HCEC 1CT (cell line): Measurements from ENCODE around the gene PPP1R9A.

Experiments used
- DNase-seq: peaks from one replicate; pipeline ENCODE4 v3.0.0-alpha.2; 2017

PPP1R9A gene

DNA sequence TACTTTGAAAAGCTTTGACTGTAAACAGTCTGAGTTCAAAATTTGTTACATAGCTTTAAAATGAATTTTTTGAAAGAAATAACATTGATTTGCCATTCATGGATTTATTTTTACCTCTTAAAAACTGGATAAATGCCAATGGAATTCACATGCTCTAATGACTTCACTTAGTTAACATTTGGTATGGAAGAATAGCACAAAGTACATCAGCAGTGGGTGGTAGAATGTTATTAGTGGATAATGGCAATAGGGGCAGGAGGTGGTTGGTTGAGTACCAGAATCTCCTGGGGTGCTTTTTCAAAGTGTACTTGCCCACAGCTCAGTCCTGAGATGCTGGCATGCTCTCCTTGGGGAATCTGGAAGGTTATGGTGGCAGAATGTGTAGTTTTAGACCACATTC lies 4.7 kb downstream of the PPP1R9A start:
- no peak for DNase-seq

DNA sequence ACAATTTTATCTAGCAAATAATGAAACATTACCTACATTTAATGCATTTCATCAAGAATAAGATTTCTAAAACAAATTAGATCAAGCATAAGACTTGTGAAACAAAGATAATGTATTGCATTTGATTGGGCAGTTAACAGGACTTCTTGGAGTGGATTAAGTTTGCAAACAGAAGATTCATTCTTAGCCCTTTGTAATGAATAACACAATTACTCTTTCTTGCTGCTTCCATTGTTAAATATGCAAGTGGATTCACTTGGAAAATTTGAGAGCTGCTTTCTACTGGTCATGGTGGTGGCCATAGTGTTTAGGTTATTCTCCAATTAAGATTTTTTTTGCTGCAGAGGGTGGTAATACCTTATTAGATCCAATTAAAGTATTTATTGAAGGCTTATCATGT lies 6.0 kb downstream of the PPP1R9A start:
- no peak for DNase-seq

DNA sequence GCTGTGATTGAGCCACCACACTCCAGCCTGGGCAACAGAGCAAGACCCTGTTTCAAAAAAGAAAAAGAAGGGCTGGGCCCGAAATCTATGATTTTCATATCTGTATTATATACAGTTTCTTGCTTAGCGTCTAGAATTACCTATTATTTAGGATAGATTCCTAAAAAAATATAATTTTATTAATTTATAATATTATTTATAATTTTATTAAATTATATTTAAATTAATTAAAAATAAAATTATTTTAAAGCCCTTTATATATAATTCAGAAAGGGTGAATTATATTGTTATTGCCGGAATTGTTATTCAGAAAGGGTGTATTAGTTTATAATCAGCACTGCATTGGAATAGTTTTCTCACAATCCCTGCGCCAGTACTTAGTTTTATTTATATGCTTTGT lies 14.5 kb downstream of the PPP1R9A start:
- DNase-seq = no peak

DNA sequence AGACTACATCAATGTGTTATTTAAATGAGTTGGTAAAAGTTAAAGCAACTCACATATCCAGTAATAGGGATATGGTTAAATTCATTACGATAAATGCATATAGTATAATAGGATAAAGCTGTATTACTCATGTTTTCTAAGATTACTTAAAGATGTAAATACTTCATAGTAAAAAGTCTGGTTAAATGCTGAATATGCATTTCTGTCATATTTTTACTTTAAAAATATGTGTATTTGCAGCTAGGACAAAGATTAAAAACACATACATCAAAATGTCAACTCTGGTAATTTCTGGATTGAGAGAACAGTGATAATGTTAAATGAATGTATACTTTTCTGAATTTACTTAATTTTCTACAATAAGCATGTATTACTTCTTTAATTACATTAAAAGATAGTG lies 15.1 kb downstream of the PPP1R9A start:
- no peak for DNase-seq

DNA sequence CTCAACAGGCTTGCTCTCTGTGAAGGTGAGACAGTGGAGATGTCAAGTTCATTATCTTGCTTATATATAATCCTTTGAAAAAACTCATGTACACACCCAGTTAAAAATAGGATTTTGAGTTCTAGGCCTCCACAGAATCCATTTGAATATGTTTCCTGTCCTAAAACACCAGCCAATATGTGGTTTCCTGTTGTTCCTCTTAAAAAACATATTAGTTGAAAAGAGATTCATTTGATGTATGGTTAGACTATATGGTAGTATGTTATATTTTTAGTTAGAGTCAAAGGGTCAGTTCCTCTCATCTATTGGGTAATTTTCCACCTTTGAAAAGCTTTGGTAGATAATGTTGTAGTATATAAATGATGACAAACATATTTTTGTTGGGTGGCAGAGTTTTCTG lies 16.0 kb downstream of the PPP1R9A start:
- no peak for DNase-seq

DNA sequence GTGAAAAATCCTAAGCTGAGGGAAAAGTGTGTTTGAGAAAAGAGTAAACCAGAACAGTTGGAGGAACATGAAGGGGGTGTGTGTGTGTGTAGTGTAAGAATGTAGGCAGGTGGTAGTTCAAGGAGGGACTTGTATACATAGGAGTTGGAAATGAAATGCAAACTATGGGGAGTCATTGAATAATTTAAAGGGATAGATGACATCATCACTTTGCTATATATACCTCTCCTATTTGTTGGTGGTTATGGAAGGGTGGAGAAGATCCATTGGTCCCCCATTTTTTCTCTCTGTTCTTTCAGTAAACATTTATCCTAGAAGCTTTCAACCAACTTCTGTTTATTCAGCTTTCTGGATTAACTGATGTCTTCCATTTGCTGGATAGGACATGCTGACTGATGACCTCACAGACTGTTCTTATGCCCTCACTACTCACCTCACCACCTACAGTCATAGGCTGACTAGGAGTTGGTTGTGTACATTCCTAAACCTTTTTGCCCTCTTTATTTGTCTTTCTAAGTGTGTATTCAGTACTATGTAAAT lies 20.8 kb downstream of the PPP1R9A start:
- DNase-seq = no peak

DNA sequence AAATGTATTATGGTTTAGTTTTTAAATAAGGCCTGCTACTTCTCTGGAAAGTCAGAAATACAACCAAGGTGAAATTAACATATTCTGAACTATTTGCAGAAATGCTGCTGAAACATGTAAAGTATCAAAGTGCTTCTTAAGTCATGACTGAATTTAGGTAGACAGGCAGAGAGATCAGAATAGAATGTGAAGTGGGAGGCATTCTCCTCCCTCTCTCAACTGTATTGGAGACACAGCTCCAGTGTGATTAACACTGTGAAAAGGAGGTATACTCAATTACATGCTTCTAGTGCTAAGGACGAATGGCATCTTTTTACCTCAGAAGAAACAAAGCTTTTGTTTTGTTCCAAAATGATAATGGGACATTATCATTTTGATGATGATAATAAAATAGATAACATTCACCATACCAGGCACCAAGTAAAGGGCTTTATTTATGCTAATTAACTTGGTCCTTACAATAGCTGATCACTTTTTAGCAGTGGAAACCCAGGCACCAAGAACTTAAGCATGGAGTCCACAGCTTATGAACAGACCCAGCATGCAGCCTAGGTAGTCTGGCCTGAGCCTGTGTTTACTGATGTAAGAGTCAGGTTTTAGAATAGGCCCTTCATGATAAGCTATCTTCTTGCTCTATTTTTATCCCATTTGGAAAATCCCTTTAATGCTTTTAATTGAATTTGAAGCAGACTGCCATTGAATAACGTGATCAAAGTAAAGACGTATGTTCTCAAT lies 26.0 kb downstream of the PPP1R9A start:
- DNase-seq = no peak

DNA sequence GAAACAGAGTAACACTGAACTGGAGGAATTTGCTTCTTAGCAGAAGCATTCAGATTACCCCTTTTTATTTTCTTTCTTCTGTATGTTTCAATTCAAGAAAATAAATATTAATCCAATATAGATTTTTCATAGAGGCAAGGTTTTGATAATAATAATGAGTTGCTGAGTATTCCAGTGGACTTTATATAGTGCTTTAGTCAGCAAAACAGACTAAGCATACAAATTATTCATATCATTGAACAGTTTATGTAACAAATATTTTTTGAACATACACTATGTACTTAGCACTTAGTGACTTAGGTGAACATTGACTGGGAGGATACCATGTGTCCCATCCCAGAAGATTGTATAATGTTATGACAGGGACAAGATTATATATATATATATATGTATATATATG lies 32.0 kb downstream of the PPP1R9A start:
- no peak for DNase-seq

DNA sequence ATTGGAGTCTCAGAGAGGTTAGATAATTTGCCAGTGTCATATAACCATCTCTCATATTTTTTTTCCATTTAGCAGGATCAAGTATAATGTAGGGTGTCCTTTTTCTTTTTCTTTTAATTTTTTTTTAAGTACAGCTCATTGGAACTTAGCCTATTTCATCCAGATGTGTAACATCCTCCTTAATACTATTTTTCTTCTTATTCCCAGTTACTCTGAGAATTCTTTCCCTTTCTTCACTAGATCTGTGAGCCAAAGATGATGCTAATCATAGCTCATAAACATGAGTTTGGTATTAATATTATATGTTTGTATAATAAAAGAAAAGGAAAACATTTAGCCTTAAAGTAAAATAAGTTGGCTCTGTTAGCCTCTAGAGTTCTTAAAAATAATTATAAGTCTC lies 32.8 kb downstream of the PPP1R9A start:
- no peak for DNase-seq

DNA sequence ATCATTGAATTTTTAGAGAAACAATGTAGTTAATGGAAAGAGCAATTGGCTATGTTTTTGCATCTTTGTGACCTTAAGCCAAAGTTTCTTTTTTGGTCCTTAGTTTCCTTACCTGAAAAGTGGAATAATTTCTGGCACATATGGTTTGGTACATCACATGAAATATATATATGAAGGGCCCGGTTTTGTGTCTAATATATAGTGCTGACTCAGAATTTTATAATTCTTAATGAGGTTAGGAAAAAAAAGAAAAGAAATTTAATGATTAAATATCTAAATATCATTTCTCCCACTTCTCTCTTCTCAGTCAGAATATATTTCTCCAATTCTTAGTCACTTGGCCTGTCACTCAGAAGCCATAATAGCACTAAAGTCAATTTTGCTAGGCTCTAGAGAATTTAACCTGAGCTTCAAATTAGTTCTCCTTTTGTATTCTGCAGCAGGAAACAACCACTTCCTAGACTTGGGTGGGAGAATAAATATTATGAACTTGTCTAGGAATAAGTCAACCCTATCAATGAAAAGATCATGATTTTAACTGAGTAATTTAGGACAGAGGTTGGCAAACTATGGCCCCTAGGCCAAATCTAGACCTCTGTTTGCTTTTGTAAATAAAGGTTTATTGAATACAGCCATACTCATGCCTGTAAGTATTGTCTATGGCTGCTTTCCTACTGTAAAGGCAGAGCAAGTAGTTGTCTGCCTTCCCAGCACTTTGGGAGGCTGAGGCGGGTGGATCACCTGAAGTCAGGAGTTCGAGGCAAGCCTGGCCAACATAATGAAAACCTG lies 34.6 kb downstream of the PPP1R9A start:
- DNase-seq = no peak

DNA sequence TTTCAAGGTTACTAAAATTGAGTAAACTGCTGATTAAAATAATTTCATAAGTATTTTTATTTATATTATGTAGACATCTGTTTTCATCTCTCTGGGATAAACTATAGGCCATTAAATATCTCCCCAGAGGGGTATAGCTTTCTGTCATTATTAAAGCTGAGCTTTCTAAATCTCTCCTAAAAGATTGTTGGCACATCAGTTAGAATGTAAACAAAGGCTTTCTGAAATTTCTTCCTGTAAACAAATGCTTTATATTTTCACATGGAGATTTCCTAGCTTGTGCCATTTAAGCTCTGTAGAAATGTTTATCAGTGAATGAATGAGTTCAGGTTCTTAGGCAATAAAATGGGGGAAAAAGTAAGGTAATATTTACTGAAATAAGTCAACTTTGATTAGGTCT lies 35.7 kb downstream of the PPP1R9A start:
- DNase-seq = no peak

DNA sequence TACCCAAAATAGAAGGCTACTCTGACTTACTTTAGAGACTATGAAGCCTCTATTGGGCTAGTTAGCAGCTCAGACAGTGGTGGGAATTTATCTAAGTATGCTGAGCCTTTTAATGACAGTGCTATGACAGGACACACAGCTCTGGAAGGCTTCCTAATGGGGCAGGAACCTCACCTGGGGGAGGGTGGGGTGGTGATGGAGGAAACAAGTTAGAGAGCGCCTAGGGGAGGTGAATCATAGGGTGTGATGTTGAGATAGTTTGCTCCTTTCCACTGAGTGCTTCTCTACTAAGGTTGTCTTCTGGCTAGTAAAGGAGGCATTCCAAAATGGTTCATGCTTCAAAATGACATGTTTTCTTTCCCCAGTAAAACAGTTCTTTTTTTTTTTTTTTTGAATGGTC lies 42.1 kb downstream of the PPP1R9A start:
- DNase-seq = no peak

DNA sequence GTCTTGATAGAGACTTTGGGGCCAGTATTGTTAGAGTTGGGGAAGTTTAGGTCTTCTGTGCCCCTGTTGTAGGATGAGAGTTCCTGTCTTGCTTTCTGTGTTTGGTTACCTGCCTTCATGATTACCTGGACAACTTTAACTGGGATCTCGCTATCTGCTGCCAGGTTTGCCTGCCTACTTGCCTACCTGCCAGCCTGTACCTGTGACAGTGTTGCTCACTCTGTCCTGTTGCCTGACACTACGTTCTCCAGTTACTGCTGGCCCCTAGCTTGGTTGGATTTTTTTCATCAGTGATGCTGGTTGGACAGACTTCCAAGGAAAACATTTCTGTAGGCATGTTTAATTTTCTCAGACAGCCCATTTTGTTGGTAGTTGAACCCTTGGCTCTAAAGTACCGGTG lies 48.4 kb downstream of the PPP1R9A start:
- DNase-seq = no peak

DNA sequence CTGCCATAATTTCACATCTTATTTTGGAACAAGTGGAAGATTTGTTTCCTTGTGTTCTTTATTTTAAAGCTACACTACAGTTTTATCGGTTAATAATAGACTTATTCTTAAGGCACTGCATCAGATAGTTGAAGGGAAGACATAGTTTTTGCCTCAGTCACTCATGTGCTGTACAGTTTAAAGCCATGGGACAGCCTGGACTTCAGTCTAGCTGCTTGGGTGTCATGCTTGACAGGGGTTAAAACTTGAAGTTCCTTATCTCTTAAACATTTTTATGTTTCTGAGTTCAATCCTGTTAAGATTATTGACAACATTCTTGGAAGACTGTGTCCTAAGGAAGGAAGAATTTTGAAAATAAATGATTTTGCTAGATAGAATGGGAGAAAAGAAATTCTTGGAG lies 49.7 kb downstream of the PPP1R9A start:
- no peak for DNase-seq

DNA sequence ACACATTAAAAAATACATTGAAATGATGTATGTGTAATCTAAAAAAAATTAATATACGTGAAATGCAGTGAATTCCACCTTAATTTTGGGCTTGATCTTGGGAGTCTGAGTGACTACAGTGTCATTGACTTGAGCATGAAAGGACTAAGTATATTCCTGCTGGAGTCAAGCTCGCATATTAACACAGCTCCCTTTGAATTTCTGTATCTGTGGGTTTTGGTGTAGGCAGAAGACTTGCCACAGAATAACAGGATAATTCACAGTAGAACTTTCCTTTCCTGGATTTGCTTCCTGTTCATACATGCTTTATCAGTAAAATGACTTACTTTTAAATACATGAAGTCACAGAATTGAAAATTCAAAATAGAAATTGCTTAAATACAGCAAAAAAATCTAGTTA lies 55.3 kb downstream of the PPP1R9A start:
- no peak for DNase-seq

DNA sequence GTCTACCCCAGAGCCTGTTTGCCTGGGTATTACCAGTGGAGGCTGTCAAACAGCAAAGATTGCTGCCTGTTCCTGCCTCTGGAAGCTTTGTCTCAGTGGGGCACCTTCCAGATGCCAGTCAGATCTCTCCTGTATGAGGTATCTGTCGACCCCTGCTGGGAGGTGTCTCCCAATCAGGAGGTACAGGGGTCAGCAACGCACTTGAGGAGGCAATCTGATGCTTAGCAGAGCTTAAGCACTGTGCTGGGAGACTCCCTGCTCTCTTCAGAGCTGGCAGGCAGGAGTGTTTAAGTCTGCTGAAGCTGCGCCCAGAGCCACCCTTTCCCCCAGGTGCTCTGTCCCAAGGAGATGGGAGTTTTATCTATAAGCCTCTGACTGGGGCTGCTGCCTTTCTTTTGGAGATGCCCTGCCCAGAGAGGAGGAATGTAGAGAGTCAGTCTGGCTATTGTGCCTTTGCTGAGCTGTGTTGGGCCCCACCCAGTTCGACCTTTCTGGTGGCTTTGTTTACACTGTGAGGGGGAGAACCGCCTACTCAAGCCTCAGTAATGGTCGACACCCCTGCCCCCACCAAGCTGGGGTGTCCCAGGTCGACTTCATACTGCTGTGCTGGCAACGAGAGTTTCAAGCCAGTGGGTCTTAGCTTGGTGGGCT lies 62.2 kb downstream of the PPP1R9A start:
- DNase-seq = no peak

DNA sequence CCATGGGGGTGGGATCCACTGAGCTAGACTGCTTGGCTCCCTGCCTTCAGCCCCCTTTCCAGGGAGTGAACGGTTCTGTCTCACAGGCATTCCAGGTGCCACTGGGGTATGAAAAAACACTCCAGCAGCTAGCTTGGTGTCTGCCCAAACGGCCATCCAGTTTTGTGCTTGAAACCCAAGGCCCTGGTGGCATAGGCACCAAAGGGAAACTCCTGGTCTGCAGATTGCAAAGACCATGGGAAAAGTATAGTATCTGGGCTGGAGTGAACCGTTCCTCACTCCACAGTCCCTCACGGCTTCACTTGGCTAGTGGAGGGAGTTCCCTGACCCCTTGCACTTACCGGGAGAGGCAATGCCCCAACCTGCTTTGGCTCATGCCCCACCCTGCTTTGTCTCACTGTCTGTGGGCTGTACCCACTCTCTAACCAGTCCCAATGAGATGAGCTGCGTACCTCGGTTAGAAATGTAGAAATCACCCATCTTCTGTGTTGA lies 62.7 kb downstream of the PPP1R9A start:
- no peak for DNase-seq

DNA sequence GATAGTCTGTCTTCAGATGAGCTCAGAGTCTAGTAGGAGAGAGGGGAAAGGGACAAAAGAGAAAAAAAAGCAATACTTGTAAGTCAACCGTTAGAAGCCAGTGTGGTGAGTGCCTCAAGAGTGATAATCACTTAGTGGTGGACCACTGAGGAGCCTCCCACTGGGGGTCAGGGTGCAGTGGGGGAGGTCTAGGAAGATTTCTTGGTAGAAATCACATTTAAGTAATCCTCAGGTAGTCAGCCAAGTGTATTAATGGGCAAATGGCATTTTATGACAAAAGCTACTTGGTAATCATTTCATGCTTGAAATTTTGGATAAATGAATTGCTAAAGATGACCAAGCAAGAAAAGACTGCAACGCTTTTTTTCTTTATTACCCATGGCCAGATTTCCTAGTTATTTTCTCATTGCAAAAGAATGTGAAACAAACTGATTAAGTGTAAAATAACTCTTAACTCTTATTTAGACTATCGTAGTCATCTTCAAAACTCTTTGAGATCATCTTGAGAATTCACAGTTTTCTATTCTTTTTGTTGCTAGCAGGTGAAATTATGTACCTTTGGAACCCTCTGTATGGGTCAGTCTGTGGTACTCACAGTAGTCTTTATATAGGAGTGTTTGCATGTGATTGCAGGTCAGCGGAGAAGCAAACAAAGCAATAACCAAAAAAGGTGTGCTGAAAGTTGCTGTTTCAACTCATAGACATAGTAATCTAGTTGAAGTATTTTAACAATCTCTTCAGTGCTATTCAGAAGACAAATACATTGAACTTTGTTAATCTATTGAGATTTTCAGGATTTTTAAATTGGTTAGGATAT lies 63.9 kb downstream of the PPP1R9A start:
- no peak for DNase-seq

DNA sequence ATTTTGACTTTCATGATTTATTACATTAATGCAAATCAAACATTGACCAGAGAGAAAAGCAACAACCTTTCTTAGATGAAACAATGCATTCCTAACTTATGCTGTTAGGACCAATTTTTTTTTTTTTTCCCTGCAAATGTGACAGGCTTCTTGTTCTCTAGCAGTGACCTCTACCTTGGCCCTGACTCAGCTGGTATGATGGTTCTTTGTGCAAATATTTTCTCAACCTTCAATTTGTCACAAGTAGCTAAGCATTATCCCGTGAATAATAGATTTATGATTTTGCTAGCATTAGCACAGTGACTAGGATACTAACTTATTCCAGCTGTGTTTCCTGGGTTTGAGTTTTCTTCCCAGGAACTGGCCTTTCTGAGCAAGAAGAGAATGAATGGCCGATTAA lies 64.9 kb downstream of the PPP1R9A start:
- no peak for DNase-seq

DNA sequence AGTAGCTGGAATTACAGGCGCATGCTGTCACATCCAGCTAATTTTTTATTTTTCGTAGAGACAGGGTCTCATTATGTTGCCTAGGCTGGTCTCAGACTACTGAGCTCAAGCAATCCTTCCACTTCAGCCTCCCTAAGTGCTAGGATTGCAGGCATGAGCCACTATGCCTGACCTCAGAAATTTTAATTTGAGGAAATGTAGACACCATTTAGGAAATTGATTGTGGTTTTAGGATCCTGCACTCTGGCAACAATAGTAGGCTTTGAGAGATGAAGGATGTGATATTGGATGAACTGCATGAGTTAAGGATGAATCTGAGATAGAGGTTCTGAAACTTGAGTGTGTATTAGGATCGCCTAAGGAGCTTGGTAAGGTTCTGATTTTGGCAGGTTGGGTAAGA lies 66.5 kb downstream of the PPP1R9A start:
- DNase-seq = no peak

DNA sequence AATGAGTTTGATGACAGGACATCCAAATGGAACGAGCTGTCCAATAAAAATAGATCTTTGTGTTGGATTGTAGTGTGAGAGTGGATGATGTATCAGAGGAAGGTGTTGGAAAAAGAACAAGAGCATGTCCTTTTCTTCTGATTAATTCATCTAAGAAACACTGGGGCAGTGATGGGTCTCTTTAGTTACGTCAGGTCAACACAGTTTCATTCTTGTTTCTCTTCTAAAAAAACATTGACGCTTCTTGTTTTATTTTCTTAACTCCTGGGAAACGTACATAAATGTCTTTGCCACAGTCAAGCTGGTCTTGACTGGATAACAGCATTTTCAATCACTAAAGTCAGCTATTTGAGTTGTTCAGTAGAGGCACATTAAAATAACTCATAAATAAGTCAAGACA lies 67.0 kb downstream of the PPP1R9A start:
- no peak for DNase-seq

DNA sequence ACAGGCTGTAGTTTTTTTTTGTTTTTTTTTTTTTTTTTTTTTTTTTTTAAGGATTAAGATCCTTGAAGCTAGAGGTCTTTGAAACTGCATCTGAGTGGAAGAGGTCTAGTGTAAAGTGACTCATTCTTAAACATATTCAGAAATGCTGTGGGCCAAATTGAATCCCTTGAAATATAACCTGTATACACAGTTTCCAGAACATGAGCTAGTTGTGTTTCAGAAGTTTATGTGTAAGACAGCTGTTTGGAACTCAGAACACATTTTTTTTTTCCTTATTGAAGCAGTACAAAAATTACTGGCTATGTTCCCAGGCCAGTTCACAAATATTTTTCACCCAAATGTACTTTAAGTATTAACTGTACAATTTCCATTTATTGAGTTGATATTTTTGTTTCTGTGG lies 67.9 kb downstream of the PPP1R9A start:
- DNase-seq = peak; percentile 35
